H1 (cell line): ENCODE data around the gene SLC38A1. TPM values are rescaled to one million over a fixed set of nuclear protein-coding genes. Genes with fewer than 3 reads are reported as not detected.

Source experiments
- BRCA1 ChIP-seq: IDR thresholded peaks from 2 replicates; pipeline ENCODE4 v1.6.1; 2012; ENCODE audit warnings: low read depth, low read length, improper control_type of control experiment
- CTBP2 ChIP-seq: IDR thresholded peaks from 2 replicates; pipeline ENCODE4 v1.7.0; 2011; ENCODE audit warnings: borderline replicate concordance, mild to moderate bottlenecking, moderate library complexity, mixed read lengths, low read length; ENCODE audit not compliant: insufficient read depth, insufficient read length
- JUN ChIP-seq: IDR thresholded peaks from 2 replicates; pipeline ENCODE4 v1.6.1; 2011; ENCODE audit warnings: low read depth, mild to moderate bottlenecking, improper control_type of control experiment, low read length
- POLR2AphosphoS5 ChIP-seq: IDR thresholded peaks from 2 replicates; pipeline ENCODE4 v1.6.1; 2011; ENCODE audit warnings: low read depth, low read length
- POU5F1 ChIP-seq: IDR thresholded peaks from 2 replicates; pipeline ENCODE4 v1.6.1; 2011; ENCODE audit warnings: low read depth, mild to moderate bottlenecking, low read length, moderate library complexity
- RFX5 ChIP-seq: IDR thresholded peaks from 2 replicates; pipeline ENCODE4 v1.6.1; 2011; ENCODE audit warnings: low read depth, low read length, improper control_type of control experiment, borderline replicate concordance
- SAP30 ChIP-seq: fragments of 300-600 bp; sonication (generic); IDR thresholded peaks from 2 replicates; pipeline ENCODE4 v1.7.1; 2012; ENCODE audit warnings: low read length, moderate library complexity, mild to moderate bottlenecking, inconsistent platforms; ENCODE audit not compliant: insufficient read depth, insufficient replicate concordance
- SRF ChIP-seq: IDR thresholded peaks from 2 replicates; pipeline ENCODE4 v1.6.1; 2011; ENCODE audit warnings: mild to moderate bottlenecking, low read depth, low read length, moderate library complexity
- YY1 ChIP-seq: IDR thresholded peaks from 2 replicates; pipeline ENCODE4 v1.6.1; 2011; ENCODE audit warnings: low read depth, mild to moderate bottlenecking, low read length
- ZNF274 ChIP-seq: IDR thresholded peaks from 2 replicates; pipeline ENCODE4 v1.7.0; 2012; ENCODE audit warnings: low read length, borderline replicate concordance; ENCODE audit errors: extremely low read depth
- polyA plus RNA-seq, 7 experiments: library from polyadenylated mRNA; depleted of rRNA in 3 of 7; stranded (reverse) in 5 of 7; unstranded in 2 of 7; fragments of >200 nt in 5 of 7; fragments of 200-250 nt in 2 of 7; gene quantifications; 1 replicate in 5 of 7; 2 replicates in 1 of 7; 4 replicates in 1 of 7; pipeline versions ENCODE4 v1.2.1 to v1.2.3, GENCODE V29; 2011 to 2013; ENCODE audit warnings: missing spikeins in 2 of 7, mixed read lengths in 2 of 7
- total RNA-seq: library from RNA; stranded (reverse); fragmentation: NEBNext Ultra II Directional; extraction: Animal tissue kit (Norgen Biotek cat#: 25700); gene quantifications from 2 replicates; pipeline ENCODE4 v1.2.1, GENCODE V29; 2021

SLC38A1 gene
- total and polyA plus RNA-seq, 2 of the 8 experiments (the other 6 are each of a cell fraction or from before 2014, with no cell fraction given): 83.4 to 242 TPM

DNA sequence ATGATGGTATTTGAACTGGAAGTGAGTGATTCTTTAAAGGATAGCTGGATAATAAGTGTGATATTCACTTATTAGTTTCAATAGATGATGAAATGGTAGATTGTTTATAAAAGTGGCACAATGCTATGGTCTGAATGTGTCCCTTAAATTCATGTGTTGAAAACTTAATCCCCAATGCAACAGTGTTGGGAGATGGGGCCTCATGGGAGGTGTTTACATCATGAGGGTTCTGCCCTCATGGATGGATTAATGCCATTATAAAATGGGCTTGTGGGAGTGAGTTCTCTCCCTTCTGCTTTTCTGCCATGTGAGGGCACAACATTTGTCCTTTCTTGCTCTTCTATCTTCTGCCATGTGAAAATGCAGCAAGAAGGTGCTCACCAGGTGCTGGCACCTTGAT lies 134.0 kb downstream of the SLC38A1 start (continued):
- TF ChIP-seq POU5F1 (no peak), CTBP2 (no peak), SRF (no peak), YY1 (no peak), ZNF274 (no peak), RFX5 (no peak), POLR2AphosphoS5 (no peak), SAP30 (no peak), BRCA1 (no peak), JUN (no peak)
- TF ChIP-seq, all 59 proteins: peak for 0
